GM21390 (cell line): ENCODE data around the gene NOL4.

Source experiments
- ATAC-seq: cut with Tn5 transposase; IDR thresholded peaks from one replicate; pipeline ENCODE4 v1.9.1; 2021; ENCODE audit not compliant: unreplicated experiment

The NOL4 gene

DNA sequence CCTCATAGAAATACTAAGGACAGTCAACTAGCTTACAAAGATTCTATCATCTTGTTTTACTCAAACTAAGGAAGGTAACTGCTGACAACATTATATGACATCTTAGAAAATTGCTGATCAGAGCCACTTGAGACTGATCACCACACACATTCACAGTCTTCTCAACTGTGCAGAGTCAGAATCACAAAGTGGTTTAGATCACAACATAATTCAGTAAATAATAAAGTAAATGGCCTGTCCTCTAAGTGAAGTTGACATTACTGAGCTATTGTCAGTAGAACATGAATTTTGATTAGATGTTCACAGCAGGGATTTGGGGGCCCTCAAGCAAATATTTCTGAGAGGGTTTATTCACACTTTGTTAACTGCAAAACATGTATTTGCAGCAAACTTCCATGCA is 28.5 kb downstream of the NOL4 start:
- ATAC-seq = no peak

DNA sequence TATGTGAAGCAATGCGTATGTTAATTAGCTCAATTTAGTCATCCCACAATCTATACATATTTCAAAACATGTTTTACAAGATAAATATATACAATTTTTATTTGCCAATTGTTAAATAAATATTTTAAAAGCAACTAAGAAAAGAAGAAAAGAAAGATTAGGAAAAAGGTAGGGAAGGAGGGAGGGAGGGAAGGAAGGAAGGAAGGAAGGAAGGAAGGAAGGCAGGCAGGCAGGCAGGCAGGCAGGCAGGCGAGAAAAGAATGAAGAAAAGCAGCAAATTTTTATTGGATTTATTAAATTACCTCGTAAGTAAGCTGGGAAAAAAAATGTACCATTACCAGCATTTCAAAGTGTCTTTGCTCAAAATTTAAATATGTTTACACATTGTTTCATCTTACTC is 30.5 kb downstream of the NOL4 start:
- ATAC-seq = no peak

DNA sequence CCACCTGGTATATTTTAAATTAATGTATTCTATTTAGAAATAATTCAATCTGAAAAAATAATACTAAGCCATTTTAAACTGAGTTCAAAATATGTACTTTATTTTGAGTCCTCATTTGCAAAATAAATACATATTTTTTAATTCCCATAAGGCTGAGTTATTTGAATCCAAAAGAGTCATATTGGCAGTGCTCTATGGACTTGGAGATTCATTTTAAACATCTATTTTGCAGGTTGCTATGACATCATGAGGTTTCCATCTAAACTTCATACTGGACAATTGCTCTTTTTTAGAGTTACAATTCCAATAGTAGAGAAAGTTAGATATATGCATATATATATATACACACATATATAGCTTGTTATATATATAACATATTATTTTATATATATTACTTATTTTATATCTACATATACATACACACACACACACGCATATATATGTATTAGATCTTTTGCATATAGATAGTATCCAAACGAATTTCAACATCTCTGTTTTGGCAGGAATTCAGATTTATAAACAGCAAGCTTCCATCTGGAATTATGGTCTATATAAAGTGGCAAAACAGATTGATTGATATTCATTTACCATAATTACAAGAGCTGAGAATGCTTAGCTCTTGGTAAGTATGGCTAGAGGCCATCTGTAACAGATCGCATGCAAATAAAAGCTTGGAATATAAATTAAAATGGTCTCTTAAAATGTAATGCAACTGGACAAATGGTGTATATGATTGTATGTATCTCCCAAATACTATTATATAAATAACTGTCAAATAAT is 34.9 kb downstream of the NOL4 start:
- ATAC-seq = no peak
